Fibroblast of villous mesenchyme (primary cell): ENCODE data around the gene KRT6B. TPM values are rescaled to one million over a fixed set of nuclear protein-coding genes. Genes with fewer than 3 reads are reported as not detected.

Experiments used
- DNase-seq: peaks from one replicate; pipeline ENCODE4 v3.0.0-alpha.2; 2010; ENCODE audit warnings: low read depth
- H3K4me3 ChIP-seq: 2 replicates; pipeline ENCODE4 v1.5.1; 2011; ENCODE audit warnings: low read depth, mild to moderate bottlenecking, low read length
- CTCF ChIP-seq: IDR thresholded peaks from 2 replicates; pipeline ENCODE4 v1.5.1; 2012; ENCODE audit warnings: low read depth, mild to moderate bottlenecking, low read length; ENCODE audit not compliant: insufficient read depth
- total RNA-seq: library from RNA; depleted of rRNA; stranded (reverse); fragments of >200 nt; gene quantifications from 2 replicates; pipeline ENCODE4 v1.2.3, GENCODE V29; 2012

KRT6B gene
- total RNA-seq, 1 donor, result not detected

GRCh38 chr12:52487211-52487610, 35.3 kb upstream of the KRT6B start:
- DNase-seq, result no peak
- TF ChIP-seq CTCF, result no peak
- no peak overlapping the region for H3K4me3 ChIP-seq

DNA sequence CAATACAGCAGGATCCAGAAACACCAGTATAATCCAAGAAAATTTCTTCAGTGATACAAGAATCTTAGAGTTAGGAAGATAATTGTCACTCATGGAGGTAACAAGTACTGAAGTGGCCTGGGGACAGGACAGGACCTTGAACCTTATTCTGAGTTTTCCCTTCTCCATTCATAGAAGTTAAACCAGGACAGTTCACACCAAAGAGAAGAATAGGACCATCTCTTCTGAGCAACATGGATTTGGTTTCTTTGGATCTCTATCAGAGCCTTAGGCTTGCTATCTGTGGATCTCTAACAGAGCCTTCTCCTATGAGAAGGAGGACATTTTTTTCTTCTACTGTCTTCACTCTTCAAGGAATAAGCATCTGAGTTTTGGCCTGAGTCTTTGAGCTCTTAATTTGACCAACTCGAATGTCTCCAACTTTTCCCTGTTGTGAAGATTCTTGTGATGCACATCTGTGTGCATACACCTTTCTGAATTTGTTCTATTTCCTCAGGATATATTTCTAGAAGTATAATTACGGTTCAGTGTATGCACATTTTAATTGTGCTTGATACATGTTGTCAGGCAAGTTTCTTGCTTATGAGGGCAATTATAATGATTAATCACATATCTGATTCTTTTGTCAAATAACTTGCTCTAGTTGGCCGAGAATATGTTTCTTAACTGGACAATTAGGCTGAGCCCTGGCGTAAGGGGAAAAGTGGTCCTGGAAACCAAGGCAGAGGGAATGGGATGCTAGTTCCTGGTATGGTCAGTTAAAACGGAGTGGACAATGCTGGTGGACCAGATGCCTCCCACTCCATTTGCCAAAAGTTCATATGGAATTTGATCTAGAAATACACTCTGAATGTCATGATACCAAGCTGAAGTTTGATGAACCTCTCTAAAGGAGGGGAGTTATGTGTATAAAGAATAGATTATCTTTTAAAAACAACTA, 34.5 kb upstream of the KRT6B start:
- no peak overlapping the region for H3K4me3 ChIP-seq
- no peak for DNase-seq
- TF ChIP-seq CTCF, result no peak

- H3K4me3 ChIP-seq, result no peak overlapping the region
- TF ChIP-seq CTCF, result no peak
- DNase-seq, result no peak
These were observed 28.1 kb upstream of the KRT6B start for GRCh38 chr12:52480073-52480472.

DNA sequence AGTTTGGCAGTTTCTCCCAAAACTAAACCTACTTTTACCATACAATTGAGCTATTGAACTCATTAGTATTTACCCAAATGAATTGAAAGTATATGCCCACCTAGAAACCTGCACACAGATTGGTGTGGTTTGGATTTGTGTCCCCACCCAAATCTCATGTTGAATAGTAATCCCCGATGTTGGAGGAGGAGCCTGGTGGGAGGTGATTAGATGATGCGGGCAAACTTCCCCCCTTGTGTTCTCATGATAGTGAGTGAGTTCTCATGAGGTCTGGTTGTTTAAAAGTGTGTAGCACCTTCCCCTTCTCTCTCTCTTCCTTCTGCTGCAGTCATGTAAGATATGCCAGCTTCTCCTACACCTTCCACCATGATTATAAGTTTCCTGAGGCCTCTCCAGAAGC, 25.7 kb upstream of the KRT6B start:
- no peak overlapping the region for H3K4me3 ChIP-seq
- no peak for TF ChIP-seq CTCF
- no peak for DNase-seq

DNA sequence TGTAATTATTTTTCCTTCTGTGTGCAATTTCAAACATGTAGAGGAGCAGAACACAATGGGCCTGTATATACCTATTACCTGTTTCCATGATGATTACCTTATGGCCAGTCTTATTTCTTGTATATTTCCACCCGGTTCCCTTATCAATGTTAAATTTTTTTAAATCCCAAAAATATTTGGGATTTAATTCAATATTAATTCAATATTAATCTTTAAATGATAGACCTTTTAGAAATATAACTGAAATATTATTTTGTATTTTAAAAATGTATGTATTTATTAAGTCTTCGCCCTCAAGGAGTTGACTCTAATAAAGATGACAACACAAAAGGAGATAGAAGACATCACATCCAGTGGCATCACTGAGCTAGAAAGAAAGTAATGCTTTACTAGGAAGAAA, 22.3 kb upstream of the KRT6B start:
- no peak for TF ChIP-seq CTCF
- DNase-seq, result no peak
- H3K4me3 ChIP-seq, result no peak overlapping the region

- no peak for DNase-seq
- no peak for TF ChIP-seq CTCF
- H3K4me3 ChIP-seq, result no peak within 1 kb of the TSS
These were observed 21.8 kb upstream of the KRT6B start, which contains the start of gene KRT6C for GRCh38 chr12:52473768-52474167. KRT6C (minus strand) TSS chr12:52473805; CDS start chr12:52473737, 68 bp downstream.
